ENCODE results near the gene STXBP1. TPM values are rescaled to one million over a fixed set of nuclear protein-coding genes. Genes with fewer than 3 reads are reported as not detected.

Gene STXBP1
- total RNA-seq, 1 donor from 2014 or later: 48.8 TPM

DNA sequence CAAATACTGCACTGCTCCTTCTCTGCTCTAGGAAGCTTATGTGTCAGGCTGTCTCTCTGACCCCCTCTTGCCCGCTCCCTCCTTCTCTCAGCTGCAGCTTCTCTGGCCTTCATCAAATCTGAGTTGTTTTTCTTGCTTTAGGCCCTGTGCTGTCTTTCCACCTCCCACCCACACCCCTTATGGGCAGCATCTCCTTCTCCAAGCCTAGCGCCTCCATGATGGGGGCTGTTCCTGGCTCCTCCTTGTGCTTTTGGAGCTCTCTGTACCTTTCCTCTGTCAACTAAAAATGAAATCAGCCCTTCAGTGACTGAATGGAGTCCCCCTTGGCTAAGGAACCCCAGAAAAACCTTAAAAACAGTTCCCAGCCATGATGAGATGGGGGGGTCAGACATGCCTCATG, 88.1 kb downstream of the STXBP1 start:
- Mint-ChIP-seq H3K36me3 (no peaks in the 10 kb centered on the region), H3K4me1 (ENCODE audit: unreplicated experiment) (peaks cover 23% of the 10 kb centered on the region), H3K27me3 (peaks cover 4% of the 10 kb centered on the region), H3K27ac (peak overlapping the region; percentile 13), H3K4me3 (peak overlapping the region; percentile 46), H3K9me3 (peaks cover 4% of the 10 kb centered on the region)
- TF ChIP-seq, protein P1, sequence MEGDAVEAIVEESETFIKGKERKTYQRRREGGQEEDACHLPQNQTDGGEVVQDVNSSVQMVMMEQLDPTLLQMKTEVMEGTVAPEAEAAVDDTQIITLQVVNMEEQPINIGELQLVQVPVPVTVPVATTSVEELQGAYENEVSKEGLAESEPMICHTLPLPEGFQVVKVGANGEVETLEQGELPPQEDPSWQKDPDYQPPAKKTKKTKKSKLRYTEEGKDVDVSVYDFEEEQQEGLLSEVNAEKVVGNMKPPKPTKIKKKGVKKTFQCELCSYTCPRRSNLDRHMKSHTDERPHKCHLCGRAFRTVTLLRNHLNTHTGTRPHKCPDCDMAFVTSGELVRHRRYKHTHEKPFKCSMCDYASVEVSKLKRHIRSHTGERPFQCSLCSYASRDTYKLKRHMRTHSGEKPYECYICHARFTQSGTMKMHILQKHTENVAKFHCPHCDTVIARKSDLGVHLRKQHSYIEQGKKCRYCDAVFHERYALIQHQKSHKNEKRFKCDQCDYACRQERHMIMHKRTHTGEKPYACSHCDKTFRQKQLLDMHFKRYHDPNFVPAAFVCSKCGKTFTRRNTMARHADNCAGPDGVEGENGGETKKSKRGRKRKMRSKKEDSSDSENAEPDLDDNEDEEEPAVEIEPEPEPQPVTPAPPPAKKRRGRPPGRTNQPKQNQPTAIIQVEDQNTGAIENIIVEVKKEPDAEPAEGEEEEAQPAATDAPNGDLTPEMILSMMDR (conservative IDR thresholded peaks at IDR 0.05): no peak
- no peak for DNase-seq (ENCODE audit: extremely low spot score, unreplicated experiment)

DNA sequence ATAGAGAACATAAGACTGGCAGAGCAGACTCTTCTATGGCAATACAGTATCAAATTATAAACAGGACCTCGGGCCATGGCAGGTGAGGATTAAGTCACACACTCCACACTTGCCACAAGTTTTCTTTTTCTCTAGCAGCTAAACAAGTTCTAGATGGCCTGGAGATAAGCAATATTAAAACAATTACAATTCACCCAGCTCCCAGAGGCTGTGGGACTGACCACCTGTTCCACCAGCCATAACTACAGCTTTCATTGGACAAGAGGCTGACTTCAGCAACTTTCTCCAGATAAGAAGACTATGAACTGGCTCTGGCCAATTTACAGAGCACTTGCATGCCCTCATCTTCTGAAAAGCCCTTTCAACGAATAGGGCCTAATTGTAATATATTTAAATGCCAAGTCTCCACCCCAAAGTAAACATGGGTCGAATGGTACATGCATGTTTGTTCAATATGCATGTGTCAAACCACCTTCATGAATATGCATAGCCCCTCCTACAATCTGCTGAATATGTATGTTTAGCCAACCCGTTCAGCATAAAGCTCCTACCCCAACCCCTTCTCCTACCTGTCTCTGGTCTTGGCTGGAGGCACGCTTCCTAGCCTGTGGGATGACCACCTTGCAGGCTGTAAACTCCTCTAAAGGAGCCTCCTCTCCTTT, 88.6 kb downstream of the STXBP1 start:
- peak overlapping the region; percentile 13 for H3K27ac Mint-ChIP-seq

DNA sequence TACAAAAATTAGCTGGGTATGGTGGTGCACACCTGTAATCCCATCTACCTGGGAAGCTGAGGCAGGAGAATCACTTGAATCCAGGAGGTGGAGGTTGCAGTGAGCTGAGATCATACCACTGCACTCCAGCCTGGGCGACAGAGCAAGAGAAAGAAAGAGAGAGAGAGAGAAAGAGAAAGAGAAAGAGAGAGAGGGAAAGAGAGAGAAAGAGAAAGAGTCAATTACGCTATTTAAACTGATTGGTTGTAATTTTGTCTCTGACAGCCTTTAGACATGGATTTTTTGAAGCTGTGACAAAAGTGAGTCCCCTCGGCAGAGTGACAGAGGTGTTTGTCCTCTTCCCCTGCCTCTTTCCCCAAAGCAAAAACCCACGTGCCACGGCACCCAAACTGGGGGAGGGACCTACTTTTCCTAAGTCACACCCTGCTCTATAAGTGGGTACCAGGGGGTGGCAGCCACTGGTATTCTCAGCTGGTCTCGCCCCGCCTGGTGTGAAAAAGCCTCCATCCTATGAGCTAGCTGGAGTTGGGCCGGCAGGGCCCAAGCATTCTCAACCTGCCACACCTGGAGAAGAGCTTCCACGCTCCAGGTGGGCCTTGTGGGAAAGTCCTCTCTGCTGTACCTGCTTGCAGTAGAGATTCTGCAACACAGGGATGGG, 91.3 kb downstream of the STXBP1 start:
- peaks cover 4% of the 10 kb centered on the region for H3K27me3 Mint-ChIP-seq
- H3K9me3 Mint-ChIP-seq: peaks cover 4% of the 10 kb centered on the region
- peaks cover 24% of the 10 kb centered on the region for H3K4me1 Mint-ChIP-seq (ENCODE audit: unreplicated experiment)
- DNase-seq (ENCODE audit: extremely low spot score, unreplicated experiment): no peak
- H3K4me3 Mint-ChIP-seq: no peak overlapping the region
- TF ChIP-seq, protein P1 (conservative IDR thresholded peaks at IDR 0.05): no peak
- no peaks in the 10 kb centered on the region for H3K36me3 Mint-ChIP-seq
- H3K27ac Mint-ChIP-seq: no peak overlapping the region

More for the DNA sequence above, 88.6 kb downstream of the STXBP1 start:
- peaks cover 4% of the 10 kb centered on the region for H3K9me3 Mint-ChIP-seq
- H3K27me3 Mint-ChIP-seq: peaks cover 4% of the 10 kb centered on the region
- H3K4me1 Mint-ChIP-seq (ENCODE audit: unreplicated experiment): peaks cover 17% of the 10 kb centered on the region
- no peak overlapping the region for H3K4me3 Mint-ChIP-seq
- TF ChIP-seq, protein P1 (conservative IDR thresholded peaks at IDR 0.05): no peak
- DNase-seq (ENCODE audit: extremely low spot score, unreplicated experiment): no peak
- H3K36me3 Mint-ChIP-seq: no peaks in the 10 kb centered on the region

DNA sequence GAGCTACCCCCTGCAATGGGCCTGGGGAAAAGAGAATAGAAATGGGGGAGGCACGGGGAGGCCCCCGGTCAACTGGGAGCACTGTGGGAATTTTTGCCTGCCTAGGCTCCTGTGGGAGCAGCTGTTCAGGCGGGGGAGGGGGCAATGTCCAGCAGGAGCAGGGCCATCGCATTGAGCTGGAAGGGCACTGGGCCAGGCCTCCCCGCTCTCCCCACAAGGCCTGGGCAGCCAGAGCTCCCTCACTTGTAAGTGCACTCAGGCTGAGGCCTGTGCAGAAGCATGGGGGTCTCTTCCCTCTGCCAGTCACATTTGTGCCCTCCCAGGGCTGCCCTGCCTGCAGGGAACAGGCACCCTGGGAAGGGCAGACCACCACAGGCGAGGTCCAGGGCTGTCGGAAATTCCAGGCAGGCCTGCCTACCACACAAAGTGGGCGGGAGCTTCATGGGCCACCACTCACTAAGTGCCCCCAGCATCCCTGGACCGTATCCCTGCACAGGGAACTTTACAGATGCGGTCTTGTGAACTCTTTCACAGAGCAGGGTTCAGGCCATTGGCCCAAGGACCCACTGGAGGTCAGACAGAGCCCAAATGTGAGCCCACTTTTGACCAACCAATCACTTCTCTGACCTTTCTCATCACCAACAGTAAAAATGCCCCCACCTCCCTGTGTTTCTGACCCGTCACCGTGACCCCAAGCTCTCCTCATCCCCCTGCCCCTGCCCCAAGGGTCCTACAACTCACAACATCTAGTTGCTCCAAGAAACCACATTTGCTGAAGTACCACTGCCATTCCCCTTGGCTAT, 93.7 kb downstream of the STXBP1 start:
- no peaks in the 10 kb centered on the region for H3K9me3 Mint-ChIP-seq
- no peak overlapping the region for H3K27ac Mint-ChIP-seq

DNA sequence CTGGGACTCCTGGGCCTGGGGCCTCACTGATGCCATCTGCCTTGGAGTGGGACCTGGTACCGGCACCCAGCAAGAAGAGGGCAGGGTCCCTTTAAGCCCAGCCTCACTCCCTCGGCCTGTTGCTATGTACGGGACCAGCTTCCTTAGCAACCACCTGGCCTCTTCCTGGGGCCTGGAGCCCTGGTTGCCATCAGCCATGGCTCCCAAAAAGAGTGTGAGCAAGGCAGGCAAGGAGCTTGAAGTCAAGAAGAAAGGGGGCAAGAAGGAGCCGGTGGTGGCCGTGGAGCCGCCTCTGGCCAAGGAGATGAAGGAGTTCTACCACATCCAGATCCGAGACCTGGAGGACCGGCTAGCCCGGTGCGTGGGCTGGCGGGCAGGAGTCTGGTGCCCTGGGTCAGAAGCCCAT, 94.8 kb downstream of the STXBP1 start, which contains the start of gene CFAP157:
TSS of gene CFAP157 (plus strand) at position 153 of the 406 bp plus-strand sequence. CDS start at position 197, 44 bp downstream.
- Mint-ChIP-seq H3K27me3 (no peaks in the 10 kb centered on the region), H3K4me1 (ENCODE audit: unreplicated experiment) (peaks cover 15% of the 10 kb centered on the region), H3K4me3 (peak within 1 kb of the TSS; percentile 52), H3K9me3 (no peaks in the 10 kb centered on the region), H3K36me3 (no peaks in the 10 kb centered on the region), H3K27ac (no peak within 1 kb of the TSS)
- TF ChIP-seq, protein P1 (conservative IDR thresholded peaks at IDR 0.05): no peak
- no peak for DNase-seq (ENCODE audit: extremely low spot score, unreplicated experiment)

More for the DNA sequence above, 93.7 kb downstream of the STXBP1 start:
- Mint-ChIP-seq H3K27me3 (no peaks in the 10 kb centered on the region), H3K4me3 (no peak overlapping the region), H3K36me3 (no peaks in the 10 kb centered on the region), H3K4me1 (ENCODE audit: unreplicated experiment) (peaks cover 15% of the 10 kb centered on the region)
- TF ChIP-seq, protein P1 (conservative IDR thresholded peaks at IDR 0.05): no peak
- DNase-seq (ENCODE audit: extremely low spot score, unreplicated experiment): no peak
